NB4 (cell line): ENCODE results near the gene SPATA21.

Experiments
- POLR2A ChIP-seq: IDR thresholded peaks from 2 replicates; pipeline ENCODE4 v1.6.1; 2011; ENCODE audit warnings: mild to moderate bottlenecking; ENCODE audit not compliant: insufficient read length; ENCODE audit errors: extremely low read depth
- TF ChIP-seq, protein P1 (sequence below): IDR thresholded peaks from one replicate; pipeline ENCODE4 v1.5.1; 2012; ENCODE audit warnings: low read depth, low read length

DNA sequence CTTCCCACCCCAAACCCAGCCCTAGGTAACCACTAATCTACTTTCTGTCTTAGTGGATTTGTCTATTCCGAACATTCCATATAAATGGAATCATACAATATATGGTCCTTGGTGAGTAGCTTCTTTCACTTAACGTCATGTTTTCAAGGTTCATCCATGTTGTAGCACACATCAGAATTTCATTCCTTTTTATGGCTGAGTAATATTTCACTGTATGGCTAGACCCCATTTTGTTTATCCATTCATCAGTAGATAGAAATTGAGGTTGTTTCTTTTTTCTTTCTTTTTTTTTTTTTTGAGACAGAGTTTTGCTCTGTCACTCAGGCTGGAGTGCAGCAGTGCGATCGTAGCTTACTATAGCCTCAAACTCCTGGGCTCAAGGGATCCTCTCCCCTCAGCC lies 3.2 kb downstream of the SPATA21 start:
- TF ChIP-seq, protein P1, sequence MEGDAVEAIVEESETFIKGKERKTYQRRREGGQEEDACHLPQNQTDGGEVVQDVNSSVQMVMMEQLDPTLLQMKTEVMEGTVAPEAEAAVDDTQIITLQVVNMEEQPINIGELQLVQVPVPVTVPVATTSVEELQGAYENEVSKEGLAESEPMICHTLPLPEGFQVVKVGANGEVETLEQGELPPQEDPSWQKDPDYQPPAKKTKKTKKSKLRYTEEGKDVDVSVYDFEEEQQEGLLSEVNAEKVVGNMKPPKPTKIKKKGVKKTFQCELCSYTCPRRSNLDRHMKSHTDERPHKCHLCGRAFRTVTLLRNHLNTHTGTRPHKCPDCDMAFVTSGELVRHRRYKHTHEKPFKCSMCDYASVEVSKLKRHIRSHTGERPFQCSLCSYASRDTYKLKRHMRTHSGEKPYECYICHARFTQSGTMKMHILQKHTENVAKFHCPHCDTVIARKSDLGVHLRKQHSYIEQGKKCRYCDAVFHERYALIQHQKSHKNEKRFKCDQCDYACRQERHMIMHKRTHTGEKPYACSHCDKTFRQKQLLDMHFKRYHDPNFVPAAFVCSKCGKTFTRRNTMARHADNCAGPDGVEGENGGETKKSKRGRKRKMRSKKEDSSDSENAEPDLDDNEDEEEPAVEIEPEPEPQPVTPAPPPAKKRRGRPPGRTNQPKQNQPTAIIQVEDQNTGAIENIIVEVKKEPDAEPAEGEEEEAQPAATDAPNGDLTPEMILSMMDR = no peak
- no peak for TF ChIP-seq POLR2A
